Upper lobe of left lung (tissue), 6 donors: ENCODE data around the gene PGM2L1. TPM values are rescaled to one million over a fixed set of nuclear protein-coding genes. Genes with fewer than 3 reads are reported as not detected.

Source experiments
- ATAC-seq, 2 donors: fragments of 200-7000 bp; cut with Tn5 transposase; one replicate each; pipeline ENCODE4 v1.9.1; 2022; ENCODE audit warnings: mild to moderate bottlenecking in 2 of 2, moderate library complexity in 2 of 2; ENCODE audit not compliant: low FRiP score in 2 of 2
- DNase-seq, 2 donors: peaks; one replicate each; pipeline ENCODE4 v3.0.0-alpha.2; 2019 to 2020
- H3K27ac ChIP-seq, 4 donors: fragments of 200-600 bp; sonication (generic); one replicate each; pipeline ENCODE4 v1.5.1; 2016 to 2019
- H3K27me3 ChIP-seq, 4 donors: fragments of 200-600 bp; sonication (generic); one replicate each; pipeline ENCODE4 v1.5.1; 2017 to 2019
- H3K36me3 ChIP-seq, 4 donors: fragments of 200-600 bp; sonication (generic); one replicate each; pipeline ENCODE4 v1.5.1; 2016 to 2019
- H3K4me1 ChIP-seq, 4 donors: fragments of 200-600 bp; sonication (generic); one replicate each; pipeline ENCODE4 v1.5.1; 2018 to 2019
- H3K4me3 ChIP-seq, 4 donors: fragments of 200-600 bp; sonication (generic); one replicate each; pipeline ENCODE4 v1.5.1; 2017 to 2019; ENCODE audit warnings: mild to moderate bottlenecking in 2 of 4, moderate library complexity in 1 of 4
- H3K9me3 ChIP-seq, 4 donors: fragments of 200-600 bp; sonication (generic); one replicate each; pipeline ENCODE4 v1.5.1; 2018 to 2019
- CTCF ChIP-seq, 6 experiments: fragments of 450-650 bp in 4 of 6; fragments of 200-600 bp in 2 of 6; sonication (generic) in 2 of 6; IDR thresholded peaks; one replicate each; pipeline ENCODE4 v1.5.1; 2016 to 2019; ENCODE audit warnings: antibody characterized with exemption in 6 of 6
- EP300 ChIP-seq, 4 donors: sonication (generic); formaldehyde crosslinking; IDR thresholded peaks; one replicate each; pipeline ENCODE4 v1.5.1; 2017; ENCODE audit warnings: antibody characterized with exemption in 4 of 4, control low read depth in 2 of 4
- POLR2A ChIP-seq, 4 donors: fragments of 450-650 bp; IDR thresholded peaks; one replicate each; pipeline ENCODE4 v1.5.1; 2016 to 2017; ENCODE audit warnings: antibody characterized with exemption in 4 of 4, mild to moderate bottlenecking in 2 of 4
- POLR2AphosphoS5 ChIP-seq, 2 donors: sonication (generic); formaldehyde crosslinking; IDR thresholded peaks; one replicate each; pipeline ENCODE4 v1.5.1; 2017; ENCODE audit warnings: antibody characterized with exemption in 2 of 2
- WGBS, 2 donors: methylation state at CpG; one replicate each; pipeline ENCODE4 v1.1.5; 2017 to 2018; 5-methylcytosine and 5-hydroxymethylcytosine counted together
- small RNA-seq, 4 donors: library from RNA; depleted of rRNA; stranded (forward); fragments of <200 nt; gene quantifications; one replicate each; pipeline ENCODE3, GENCODE V24; 2016
- total RNA-seq, 6 donors: library from RNA; depleted of rRNA in 4 of 6; stranded (reverse); fragments of >200 nt in 4 of 6; gene quantifications; one replicate each; pipeline versions ENCODE4 v1.1.0 to v1.2.1, GENCODE V29; 2016 to 2021
- donor health status: DM: no; HTN: no; CAD: no; lungs with moderate emphysema.
- donor health status: DM: no; HTN: yes; CAD: no; lungs with severe emphysema.

PGM2L1 gene
- total RNA-seq, 6 donors from 2014 or later, result 1.0 to 8.8 (median 5.8) TPM

- no peak for ATAC-seq
Observed at GRCh38 chr11:74283580-74284180, 114.6 kb downstream of the PGM2L1 start.

GRCh38 chr11:74282914-74283371 lies 115.3 kb downstream of the PGM2L1 start:
- Histone ChIP-seq H3K9me3 (no peaks in the 10 kb centered on the region), H3K27ac (no peak overlapping the region), H3K4me1 (peaks cover 0 to 21% (median 6%) of the 10 kb centered on the region in 4 donors), H3K27me3 (no peaks in the 10 kb centered on the region), H3K4me3 (no peak overlapping the region), H3K36me3 (no peaks in the 10 kb centered on the region)
- DNase-seq (no peak), ATAC-seq (no peak)
- TF ChIP-seq CTCF (IDR thresholded peaks at IDR 0.05) (no peak), POLR2AphosphoS5 (IDR thresholded peaks at IDR 0.05) (no peak), POLR2A (IDR thresholded peaks at IDR 0.05) (no peak), EP300 (IDR thresholded peaks at IDR 0.05) (no peak)
- WGBS, 2 donors, result 66 to 69% methylated on average over 5 of the region's 5 CpGs

More at GRCh38 chr11:74283580-74284180, 114.6 kb downstream of the PGM2L1 start:
- TF ChIP-seq POLR2AphosphoS5 (IDR thresholded peaks at IDR 0.05) (no peak), CTCF (IDR thresholded peaks at IDR 0.05) (no peak), EP300 (IDR thresholded peaks at IDR 0.05) (no peak), POLR2A (IDR thresholded peaks at IDR 0.05) (no peak)
- Histone ChIP-seq H3K4me3 (no peak overlapping the region), H3K9me3 (no peaks in the 10 kb centered on the region), H3K27me3 (no peaks in the 10 kb centered on the region), H3K36me3 (no peaks in the 10 kb centered on the region), H3K4me1 (peaks cover 0 to 21% (median 6%) of the 10 kb centered on the region in 4 donors), H3K27ac (no peak overlapping the region)
- no peak for DNase-seq
- 68 to 76% methylated on average over 3 of the region's 3 CpGs for WGBS, 2 donors

- peak in 1 of 2 donors; percentile 76 for DNase-seq
- no peak for ATAC-seq
- peaks cover 0 to 19% (median 6%) of the 10 kb centered on the region in 4 donors for H3K4me1 ChIP-seq
- H3K27ac ChIP-seq, result no peak overlapping the region
- TF ChIP-seq POLR2AphosphoS5 (IDR thresholded peaks at IDR 0.05) (no peak), EP300 (IDR thresholded peaks at IDR 0.05) (peak in 1 of 4 donors; percentile 6)
- H3K9me3 ChIP-seq, result no peaks in the 10 kb centered on the region
- H3K4me3 ChIP-seq, result no peak overlapping the region
- WGBS, 2 donors, result 34 to 79% methylated on average over 3 of the region's 3 CpGs
- H3K27me3 ChIP-seq, result no peaks in the 10 kb centered on the region
- H3K36me3 ChIP-seq, result no peaks in the 10 kb centered on the region
Observed at GRCh38 chr11:74282421-74282820, 115.8 kb downstream of the PGM2L1 start.

- Histone ChIP-seq H3K36me3 (no peaks in the 10 kb centered on the region), H3K9me3 (no peaks in the 10 kb centered on the region)
Observed at GRCh38 chr11:74280494-74280893, 117.7 kb downstream of the PGM2L1 start.

More at GRCh38 chr11:74280494-74280893, 117.7 kb downstream of the PGM2L1 start:
- TF ChIP-seq POLR2AphosphoS5 (IDR thresholded peaks at IDR 0.05) (no peak), POLR2A (IDR thresholded peaks at IDR 0.05) (no peak), EP300 (IDR thresholded peaks at IDR 0.05) (no peak), CTCF (IDR thresholded peaks at IDR 0.05) (no peak)
- peak in 1 of 2 donors; percentile 47 for DNase-seq
- peaks cover 0 to 19% (median 6%) of the 10 kb centered on the region in 4 donors for H3K4me1 ChIP-seq
- H3K27me3 ChIP-seq, result no peaks in the 10 kb centered on the region
- no peak overlapping the region for H3K4me3 ChIP-seq
- H3K27ac ChIP-seq, result no peak overlapping the region
- ATAC-seq, result no peak

Small RNA genes lying within 50 kb of the gene (small RNA-seq; reads per million reads assigned to genes)
- 0 to 0.44 (median 0.19) reads per million in 4 donors for gene MIR548AL

Other genes with a start within 250 kb of the PGM2L1 start
- 10 to 100 TPM; 21.4 to 55.5 (median 26.6) TPM for gene C2CD3, start 227.4 kb downstream of the PGM2L1 start, total RNA-seq
- 10 to 100 TPM; 13.9 to 36.9 (median 29.5) TPM for gene PPME1, start 227.1 kb downstream of the PGM2L1 start, total RNA-seq
- 1 to 10 TPM in 1 of 6 donors, under 1 TPM in 3, not detected in 2; 0.22 to 1.6 (median 0.64) TPM for gene P4HA3, start 86.8 kb downstream of the PGM2L1 start, total RNA-seq
- 10 to 100 TPM; 14.3 to 33.3 (median 20.0) TPM for gene KCNE3, start 69.1 kb upstream of the PGM2L1 start, total RNA-seq
- 1 to 10 TPM; 3.3 to 8.5 (median 6.3) TPM for gene LIPT2, start 95.3 kb upstream of the PGM2L1 start, total RNA-seq
- gene POLD3, start 194.1 kb upstream of the PGM2L1 start, total RNA-seq, result 10 to 100 TPM in 5 of 6 donors, 1 to 10 TPM in 1; 7.4 to 20.8 (median 16.4) TPM